HG03575 (cell line): ENCODE results near the gene FN3K.

Source experiments
- ATAC-seq: cut with Tn5 transposase; IDR thresholded peaks from one replicate; pipeline ENCODE4 v1.9.1; 2021; ENCODE audit not compliant: unreplicated experiment, insufficient number of reproducible peaks, low FRiP score; ENCODE audit errors: extremely low read depth

FN3K gene

DNA sequence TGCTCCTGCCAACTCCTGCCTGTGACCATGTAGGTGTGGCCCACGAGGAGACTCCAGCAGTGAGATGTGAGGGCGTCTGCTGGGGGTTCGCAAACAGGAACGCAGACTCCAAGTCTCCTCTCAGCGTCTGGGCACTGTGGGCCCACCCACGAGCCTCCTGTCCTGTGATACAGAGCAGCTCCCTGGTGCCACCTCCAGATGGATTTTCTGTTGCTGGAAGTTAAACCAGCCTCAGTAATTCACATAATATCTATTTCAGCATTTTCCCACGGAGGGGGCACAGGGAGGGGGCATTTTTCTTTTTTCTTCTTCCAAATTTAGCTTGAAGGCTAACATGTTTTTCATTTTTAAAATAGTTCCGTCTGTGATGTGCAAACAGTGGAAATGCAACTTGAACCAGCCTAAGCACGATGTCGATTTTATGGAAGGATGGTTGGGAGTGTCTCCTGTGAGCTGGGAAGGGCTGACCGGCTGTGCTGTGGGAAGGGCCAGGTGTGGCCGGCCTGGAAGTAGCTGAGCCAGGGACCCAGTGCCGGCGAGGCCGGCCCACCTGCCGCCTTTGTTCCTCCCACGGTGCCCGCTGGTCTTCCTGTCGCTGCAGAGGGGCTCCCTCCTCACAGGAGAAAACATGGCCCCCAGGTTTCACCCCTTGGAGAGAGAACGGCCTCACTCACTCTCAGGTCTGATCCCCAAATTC lies 33.0 kb upstream of the FN3K start:
- ATAC-seq: no peak

DNA sequence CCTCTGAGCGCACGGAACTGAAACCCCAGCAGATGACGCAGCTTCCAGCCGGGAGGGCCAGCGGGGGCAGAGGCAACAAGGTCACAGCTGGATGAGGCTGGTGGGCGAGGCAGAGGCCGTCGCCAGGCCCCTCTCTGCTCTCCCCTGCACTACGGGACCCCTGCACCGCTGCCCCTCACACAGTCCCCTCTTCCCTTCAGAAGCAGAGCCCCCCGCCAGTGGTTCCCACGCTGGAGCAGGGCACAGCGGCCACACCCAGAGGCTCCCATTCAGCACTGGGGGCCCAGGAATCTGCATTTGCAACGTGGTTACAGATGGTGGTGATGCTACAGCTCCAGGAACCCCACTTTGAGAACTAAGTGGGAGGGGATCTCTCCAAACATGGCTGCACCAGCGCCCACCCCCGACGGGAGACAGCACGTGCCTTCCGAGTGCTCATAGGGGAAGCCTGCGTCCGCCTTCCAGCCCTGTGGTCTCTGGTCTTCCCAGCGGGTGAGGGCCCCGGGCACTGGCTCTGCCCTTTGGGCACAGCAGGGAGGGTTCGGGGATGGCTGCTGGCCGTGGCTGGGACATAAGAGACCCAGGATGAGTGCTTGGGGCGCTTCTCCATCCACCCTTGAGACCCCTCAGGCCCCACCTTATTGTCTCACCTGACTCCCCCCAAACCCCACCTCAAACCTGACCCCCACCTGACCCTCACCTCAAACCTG lies 32.2 kb upstream of the FN3K start:
- no peak for ATAC-seq

DNA sequence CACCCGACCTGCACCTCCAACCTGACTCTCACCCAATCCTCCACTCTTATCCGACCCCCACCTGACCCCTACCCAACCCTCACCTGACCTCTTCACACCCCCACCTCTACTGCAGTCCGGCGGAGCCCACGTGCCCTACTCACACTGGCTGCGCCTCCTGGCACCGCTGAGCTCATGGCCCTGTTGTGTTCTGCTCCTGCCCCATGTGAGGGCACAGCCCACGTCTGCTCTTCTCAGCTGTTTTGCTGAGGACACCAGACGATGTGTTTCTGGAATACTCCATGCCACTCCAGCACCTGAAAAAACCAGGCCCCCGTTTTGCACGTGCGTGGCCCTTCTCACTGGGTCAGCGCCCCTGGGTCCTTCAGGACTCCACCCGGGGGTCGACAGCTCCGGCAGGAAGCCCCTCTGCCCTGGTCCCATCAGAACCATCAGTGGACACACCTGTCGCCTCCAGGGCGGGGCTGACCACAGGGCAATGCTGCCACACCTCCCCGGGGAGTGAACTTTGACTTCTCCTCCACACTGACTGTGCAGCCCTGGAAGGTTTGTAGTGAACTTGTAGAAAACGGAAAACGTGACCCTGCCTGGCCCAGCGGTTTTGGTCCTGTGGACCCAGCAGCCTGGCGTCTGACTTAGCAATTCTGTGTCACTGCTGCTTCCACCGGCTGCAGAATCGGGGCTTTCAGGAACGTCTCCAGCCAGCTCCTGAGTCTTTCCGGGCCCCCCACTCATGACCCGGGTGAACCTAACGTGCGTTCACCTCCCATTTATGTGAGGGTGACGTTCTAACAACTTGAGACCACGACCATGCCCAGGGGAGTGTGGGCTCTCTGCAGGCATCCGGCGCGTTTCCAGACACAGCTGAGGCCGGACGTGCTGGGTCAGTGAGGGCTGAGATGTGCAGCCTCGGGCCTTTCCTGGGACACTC lies 31.2 kb upstream of the FN3K start:
- ATAC-seq: no peak

DNA sequence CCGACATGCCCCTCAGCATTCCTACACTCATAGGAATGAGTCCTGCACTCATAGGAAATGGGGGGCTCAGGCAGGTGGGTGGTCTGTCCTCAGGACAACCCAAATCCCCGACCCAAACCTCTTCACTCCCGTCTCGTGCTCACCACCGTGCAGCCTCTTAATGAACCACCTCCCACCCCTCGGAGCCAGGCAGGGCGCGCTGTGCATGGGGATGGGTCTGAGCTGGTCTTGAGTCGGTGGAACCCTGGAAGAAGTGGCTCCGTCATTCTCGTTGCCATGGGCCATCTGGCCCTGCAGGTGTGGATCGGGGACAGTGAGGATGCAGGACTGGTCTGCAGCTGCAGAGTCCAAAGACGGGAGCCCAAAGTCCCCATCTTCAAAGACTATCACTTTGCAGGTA lies 30.5 kb upstream of the FN3K start:
- ATAC-seq: no peak

DNA sequence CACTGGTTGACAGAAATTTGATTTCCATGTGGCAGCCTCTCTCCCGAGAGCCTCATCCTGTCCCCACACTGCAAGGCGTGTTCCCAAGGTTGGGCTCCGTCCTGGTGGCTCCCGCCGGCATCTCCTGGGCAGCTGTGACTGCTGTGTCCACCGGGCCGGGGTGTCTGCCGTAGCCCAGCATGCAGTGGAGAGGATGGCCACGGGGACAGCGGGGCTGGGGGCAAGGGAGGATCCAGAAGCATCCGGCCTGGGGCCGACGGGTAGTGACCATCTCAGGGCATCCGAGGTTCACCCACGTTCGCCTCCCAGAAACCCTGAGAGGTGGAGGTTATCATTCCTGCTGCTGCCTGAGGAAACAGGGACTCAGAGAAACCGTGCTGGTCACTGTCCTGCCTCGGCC lies 29.7 kb upstream of the FN3K start:
- no peak for ATAC-seq

DNA sequence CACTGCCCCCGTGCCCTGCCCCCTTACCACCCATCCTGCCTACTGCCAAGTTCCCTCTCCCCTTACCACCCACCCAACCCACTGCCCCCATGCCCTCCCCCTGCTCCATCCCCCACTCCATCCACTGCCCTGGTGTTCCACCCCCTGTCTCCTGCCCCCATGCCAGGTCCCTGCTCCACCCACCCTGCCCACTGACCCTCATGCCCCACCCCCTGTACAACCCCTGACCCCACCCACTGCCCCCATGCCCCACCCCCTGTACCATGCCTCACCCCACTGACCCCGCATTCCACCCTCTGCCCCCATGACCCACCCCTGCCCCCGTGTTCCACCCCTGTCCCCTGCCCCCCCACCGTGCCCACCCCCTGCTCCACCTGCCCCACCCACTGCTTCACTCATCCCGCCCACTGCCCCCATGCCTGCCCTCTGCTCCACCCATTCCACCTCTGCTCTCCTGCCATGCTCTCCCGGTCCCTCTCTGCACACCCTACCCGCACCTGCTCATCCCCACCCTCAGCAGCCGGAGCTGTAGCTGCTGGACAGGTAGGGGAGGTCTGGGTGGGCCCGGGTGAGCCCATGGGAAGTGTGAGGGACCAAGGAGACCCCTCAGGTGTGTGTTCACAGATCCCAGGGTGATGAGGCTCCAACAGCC lies 26.3 kb upstream of the FN3K start:
- no peak for ATAC-seq

DNA sequence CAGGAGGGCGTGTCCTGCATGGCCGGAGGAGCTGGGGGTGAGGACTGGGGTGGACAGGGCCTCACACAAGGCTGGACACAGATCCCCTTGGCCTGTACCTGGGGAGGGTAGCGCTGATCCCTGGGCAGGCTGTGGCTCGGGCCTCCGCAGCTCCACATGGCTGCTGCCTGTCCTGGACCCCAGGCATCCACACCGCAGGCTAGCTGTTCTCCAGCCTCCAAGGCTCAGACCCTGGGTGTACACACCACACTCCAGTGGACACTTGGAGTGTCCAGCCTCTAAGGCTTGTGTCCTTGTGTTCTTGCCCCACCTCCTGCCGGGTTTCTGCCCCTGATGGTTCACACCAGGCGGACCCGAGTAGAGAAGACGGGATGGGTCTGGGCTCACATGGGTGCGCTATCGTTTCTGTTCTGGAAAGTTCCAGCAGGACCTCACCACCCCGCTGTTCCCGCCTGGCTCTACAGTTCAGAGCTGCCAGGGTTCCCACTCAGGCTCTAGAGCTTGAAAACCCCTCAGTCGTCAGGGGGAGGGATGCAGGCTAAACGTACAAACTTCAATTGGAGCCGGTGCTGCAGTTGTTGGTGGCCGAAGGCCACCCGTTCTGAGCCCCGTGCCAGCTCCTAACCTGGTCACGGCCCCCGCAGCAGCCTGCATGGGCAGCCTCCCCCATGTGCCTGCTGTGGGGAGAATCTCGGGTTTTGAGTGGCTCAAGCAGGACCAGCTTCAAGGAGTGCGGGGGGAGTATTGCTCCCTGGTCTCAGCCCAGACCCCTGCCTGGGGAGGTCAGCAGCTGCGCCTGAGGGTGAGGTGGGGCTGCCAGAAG lies 25.5 kb upstream of the FN3K start:
- ATAC-seq: no peak

DNA sequence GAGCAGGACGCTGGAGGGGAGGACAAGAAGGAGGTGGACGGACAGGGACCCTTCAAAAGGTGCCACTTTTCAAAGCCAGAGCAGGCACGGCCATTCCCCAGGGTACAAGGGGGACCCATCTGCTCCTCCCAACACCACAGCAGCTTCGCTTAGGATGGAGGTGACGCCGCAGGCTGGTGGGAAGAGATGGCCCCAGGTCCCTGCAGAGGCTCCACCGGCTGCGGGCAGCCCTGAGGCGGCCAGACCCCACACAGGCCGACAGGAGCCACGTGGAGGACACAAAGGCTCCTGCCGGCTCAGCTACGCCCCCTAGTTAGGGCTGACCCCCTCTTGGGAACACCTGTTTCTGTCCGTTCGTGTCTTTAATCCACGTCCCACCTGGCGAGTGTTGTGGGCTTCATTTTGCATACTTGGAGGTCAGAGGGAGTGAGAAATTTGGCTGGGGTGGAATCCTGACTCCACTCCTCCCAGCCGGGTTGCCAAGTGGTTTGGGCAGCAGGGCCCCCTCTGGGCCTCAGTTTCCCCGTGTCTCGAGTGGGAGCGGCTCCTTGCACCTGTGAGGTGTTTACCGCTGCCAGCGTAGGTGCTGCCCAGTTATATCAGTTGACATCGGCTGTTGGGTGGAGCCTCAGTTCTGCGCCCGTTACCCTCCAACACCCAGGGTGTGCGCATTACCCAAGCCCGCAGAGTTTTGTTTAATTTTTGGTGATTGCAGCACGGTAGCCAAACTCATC lies 24.7 kb upstream of the FN3K start:
- ATAC-seq: no peak

DNA sequence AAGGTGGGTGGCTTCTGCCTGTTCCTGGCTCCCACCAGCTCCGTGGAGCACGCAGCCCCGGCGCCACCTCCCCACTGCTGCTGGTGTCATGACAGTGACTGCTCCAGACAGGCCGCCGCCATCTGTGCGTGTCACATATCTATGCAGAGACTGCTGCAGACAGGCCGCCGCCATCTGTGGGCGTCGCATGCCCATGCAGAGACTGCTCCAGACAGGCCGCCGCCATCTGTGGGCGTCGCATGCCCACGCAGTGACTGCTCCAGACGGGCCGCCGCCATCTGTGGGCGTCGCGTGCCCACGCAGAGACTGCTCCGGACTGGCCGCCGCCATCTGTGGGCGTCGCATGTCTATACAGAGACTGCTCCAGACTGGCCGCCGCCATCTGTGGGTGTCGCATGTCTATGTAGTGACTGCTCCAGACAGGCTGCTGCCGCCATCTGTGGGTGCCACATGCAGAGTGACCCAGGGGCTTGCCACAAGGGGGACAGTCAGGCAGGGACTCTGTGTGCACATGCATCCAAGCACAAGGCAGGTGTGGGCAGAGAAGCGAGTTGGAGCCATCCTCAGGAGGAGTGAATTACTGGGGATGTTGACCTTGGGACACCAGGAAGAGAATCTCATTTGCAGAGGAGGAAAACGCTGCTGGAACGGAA lies 22.2 kb upstream of the FN3K start:
- ATAC-seq: no peak

DNA sequence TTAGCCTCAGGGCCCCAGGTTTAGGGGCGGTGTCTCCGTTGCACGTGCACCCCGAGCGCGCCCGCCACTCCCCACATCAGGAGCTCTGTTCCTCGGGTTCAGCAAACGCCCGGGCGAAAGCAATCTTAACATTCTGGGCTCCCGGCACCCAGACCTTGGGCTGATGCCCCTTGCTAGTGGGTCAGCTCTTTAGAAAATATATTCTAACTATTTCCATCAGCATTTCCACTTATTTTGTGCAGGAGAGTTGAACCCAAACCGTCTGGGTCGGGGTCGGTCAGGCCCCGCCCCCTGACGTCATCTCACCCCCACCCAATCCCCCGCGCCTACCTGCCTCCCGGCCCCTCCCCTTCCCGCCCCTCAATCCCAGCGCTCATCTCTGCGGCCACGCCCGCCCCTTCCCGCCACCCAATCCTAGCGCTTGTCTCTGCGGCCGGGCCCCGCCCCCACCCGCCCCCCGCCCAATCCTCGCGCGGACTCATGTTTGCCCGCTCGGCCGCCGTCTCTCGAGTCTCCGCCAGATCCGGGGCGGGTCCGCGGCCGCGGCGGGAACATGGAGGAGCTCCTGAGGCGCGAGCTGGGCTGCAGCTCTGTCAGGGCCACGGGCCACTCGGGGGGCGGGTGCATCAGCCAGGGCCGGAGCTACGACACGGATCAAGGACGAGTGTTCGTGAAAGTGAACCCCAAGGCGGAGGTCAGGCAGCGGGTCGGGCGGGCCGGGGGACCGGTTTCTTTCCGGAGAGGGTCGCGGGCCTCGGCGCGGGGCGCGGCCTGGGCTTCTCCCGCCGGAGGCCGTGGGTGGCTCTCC lies 19.0 kb upstream of the FN3K start, which contains the start of gene FN3KRP:
FN3KRP (plus strand) TSS at position 504 of the 808 bp plus-strand sequence; CDS start at position 554, 50 bp downstream.
- ATAC-seq: no peak

DNA sequence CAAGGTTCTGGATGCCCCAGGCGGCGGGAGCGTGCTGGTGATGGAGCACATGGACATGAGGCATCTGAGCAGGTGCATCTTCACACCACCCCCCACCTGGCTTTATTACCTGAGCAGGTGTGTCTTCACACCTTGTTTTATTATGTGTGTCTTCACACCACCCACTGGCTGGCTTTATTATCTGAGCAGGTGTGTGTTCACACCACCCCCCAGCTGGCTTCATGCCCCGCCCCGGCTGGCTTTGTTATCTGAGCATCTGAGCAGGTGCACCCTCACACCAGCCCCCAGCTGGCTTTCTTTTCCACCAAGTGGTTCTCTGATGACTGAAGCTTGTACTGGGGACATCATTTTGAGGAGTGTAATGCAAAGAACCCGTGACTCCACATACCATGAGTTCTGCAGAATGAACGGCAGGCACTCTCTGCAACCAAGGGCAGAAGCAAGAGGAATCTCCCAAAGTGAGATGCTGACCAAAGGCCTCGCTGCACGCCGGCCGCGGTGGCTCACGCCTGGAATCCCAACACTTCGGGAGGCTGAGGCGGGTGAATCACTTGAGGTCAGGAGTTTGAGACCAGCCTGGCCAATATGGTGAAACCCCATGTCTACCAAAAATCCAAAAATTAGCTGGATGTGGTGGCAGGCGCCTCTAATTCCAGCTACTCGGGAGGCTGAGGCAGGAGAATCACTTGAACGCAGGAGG lies 16.3 kb upstream of the FN3K start:
- no peak for ATAC-seq

DNA sequence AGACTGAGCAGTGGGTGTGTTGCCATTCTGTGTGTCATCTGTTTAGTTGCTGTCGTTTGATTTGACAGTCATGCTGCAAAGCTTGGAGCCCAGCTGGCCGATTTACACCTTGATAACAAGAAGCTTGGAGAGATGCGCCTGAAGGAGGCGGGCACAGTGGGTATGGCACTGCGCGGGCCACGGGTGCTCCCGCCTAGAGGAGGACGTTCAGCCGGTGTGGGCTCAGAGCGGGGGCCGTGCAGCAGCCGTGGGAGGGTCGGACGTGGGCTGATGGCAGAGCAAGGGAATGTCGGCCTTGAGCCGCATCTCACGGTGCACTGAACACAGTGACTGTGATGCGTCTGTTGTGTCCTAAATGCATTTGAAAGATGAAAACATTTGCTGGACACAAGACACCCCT lies 15.2 kb upstream of the FN3K start:
- no peak for ATAC-seq

DNA sequence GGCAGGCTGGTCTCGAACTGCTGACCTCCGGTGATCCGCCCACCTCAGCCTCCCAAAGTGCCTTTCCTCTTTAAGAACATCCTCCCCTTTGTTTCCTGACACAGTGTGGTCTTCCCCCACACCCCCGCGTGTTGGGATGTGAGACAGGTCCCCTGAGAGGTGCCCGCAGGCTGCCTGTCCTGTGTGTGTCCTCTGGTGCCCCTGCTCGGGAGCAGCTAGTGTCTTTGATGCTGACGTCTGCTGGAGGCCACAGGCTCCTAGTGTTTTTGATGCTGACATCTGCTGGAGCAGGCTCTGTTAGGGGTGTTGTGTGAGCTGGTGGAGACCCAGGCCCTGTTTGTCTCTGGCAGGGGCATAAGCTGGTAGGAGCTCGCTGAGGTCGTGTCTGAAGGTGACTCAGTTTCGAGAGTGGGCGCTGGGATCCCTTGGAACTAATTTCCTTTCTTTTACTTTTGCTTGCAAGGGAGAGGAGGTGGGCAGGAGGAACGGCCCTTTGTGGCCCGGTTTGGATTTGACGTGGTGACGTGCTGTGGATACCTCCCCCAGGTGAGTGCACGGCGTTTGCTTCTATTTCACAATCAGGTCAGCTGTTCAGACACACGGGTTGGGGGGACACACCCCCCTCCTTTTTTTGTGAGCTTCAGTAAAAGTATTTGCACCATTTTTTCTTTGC lies 12.9 kb upstream of the FN3K start:
- ATAC-seq: no peak

DNA sequence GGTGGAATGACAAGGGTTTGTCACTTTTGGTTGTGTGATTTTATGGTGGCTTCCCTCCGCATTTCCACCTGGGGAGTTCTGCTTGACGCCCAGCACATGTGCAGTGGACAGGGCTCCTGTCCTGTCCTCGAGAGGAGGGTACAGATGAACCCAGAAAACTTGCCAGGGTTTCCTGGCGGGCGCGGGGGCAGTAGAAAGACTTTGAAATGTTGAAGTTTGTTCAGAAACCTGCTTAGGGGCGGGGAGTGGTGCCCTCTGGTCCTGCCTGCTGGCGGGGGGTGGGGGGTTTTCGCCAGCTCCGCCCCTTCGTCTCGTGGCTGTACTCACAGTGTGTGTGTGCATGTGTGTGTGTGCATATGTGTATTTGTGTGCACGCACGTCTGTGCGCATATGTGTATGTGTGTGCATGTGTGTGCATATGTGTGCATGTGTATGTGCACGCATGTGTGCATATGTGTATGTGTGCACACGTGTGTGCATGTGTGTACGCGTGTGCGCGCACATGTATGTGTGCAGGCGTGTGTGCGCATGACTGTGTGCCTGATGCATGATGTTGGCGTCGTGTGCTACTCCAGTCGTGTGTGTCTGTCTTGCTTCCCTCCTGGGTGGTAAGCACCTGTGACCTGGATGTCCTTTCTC lies 12.1 kb upstream of the FN3K start:
- ATAC-seq: no peak

DNA sequence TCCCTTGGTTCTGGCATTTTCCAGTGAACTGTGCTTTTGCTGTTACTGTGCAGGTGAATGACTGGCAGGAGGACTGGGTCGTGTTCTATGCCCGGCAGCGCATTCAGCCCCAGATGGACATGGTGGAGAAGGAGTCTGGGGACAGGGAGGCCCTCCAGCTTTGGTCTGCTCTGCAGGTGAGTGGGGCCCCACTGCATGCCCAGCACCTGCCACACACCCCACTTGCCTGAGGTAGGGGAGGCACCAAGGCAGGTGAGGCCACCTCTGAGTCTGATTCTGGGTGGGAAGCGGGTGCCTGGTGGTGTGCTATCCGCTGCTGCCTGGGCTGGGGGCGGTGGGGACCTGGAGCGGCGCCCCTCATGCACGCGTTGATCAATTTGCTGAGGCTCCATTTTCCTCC lies 9.0 kb upstream of the FN3K start:
- ATAC-seq: no peak
